ENCODE data around the gene ELL.

Gene ELL

GRCh38 chr19:18442941-18443340, 78.9 kb downstream of the ELL start:
- DNase-seq, result no peak

GRCh38 chr19:18441804-18442788, 79.8 kb downstream of the ELL start:
- DNase-seq, result no peak

GRCh38 chr19:18440936-18441803, 80.7 kb downstream of the ELL start:
- no peak for DNase-seq

GRCh38 chr19:18440415-18440877, 81.4 kb downstream of the ELL start:
- DNase-seq, result peak; percentile 48

- DNase-seq, result no peak
Observed at GRCh38 chr19:18439910-18440237, 82.0 kb downstream of the ELL start.

- no peak for DNase-seq
Observed at GRCh38 chr19:18439025-18439909, 82.6 kb downstream of the ELL start.

GRCh38 chr19:18438331-18439024, 83.4 kb downstream of the ELL start:
- no peak for DNase-seq

GRCh38 chr19:18437491-18438330, 84.2 kb downstream of the ELL start, which contains the start of gene ISYNA1:
TSS of gene ISYNA1 (minus strand) at chr19:18438133. CDS start at chr19:18437979, 154 bp downstream.
- peak; percentile 63 for DNase-seq

- DNase-seq, result peak; percentile 86
Observed at GRCh38 chr19:18436671-18437490, 85.0 kb downstream of the ELL start.

- DNase-seq, result no peak
Observed at GRCh38 chr19:18435842-18436670, 85.8 kb downstream of the ELL start.

- no peak for DNase-seq
Observed at GRCh38 chr19:18435178-18435841, 86.6 kb downstream of the ELL start.

GRCh38 chr19:18434411-18435175, 87.3 kb downstream of the ELL start:
- DNase-seq, result no peak

GRCh38 chr19:18433735-18434398, 88.0 kb downstream of the ELL start:
- peak; percentile 48 for DNase-seq

- DNase-seq, result peak; percentile 68
Observed at GRCh38 chr19:18433015-18433691, 88.7 kb downstream of the ELL start.

- DNase-seq, result no peak
Observed at GRCh38 chr19:18432275-18433014, 89.4 kb downstream of the ELL start.

Measured in RPMI8226 (cell line).